NOMO-1 treated with DMSO at 0.1 percent for 48 hours (cell line): Measurements from ENCODE around the gene TAF1B.
A peak's percentile ranks its signal among the peaks of the same experiment; 100 is the strongest.
"Not testable (repeated sequence)": the region's sequence is repeated elsewhere in the genome, so short reads cannot be mapped to it uniquely, and the experiment has no call there.

Source experiments
- DNase-seq: peaks from one replicate; lab custom pipeline; 2025; ENCODE audit not compliant: unreplicated experiment; lab: John Stamatoyannopoulos, UW

TAF1B gene

DNA sequence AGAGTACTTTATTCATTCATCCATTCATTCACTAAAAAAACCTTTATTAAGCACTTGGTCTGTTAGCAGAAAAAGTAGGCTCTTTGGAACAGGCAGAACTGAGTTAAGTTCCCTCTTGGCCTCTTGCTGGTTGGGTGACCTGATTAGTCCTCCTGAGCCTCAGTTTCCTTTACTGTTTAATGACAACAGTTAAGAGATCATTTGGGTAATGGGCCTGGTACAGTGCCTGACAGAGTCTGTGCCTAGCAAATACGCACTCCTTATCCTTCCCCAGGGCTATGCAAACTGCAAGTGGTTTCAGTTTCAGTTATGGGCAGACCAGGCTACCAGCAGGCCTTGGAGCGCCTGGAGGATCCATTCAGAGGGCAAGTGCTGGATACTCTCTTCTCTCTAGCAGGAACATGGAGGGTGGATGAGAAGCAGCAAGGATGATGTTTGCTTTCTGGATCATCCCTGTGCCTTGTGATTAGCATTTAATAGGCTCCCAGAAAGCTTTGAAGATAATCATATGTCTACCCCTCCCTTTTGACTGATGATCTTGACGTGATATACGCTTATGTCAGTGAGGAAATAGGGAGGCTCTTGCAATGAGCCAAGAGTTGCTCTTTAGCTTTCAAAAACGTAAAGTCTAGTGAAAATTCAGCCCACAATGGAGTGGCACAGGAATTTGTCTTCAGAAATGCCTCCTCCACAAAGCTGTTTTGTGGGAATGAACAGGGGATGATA, 12.4 kb upstream of the TAF1B start:
- no peak for DNase-seq

DNA sequence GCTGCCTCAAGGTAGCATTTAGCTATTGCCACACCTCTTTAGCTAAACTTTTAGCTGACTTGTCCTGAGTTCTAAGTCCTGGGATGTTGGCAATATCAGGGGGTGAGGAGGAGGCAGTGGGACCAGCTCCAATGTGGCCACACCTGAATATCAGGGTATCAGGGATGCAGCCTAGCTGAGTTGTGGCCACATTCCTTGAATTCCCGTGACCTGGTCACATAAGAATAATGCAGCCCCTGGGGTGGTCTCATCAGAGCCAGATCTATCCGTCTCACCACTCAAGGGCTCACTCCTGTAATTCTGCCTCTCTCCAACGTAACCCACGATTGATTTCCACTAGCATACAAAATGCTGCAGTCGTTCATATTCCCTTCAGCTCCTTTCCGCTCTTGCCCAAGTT, 11.6 kb upstream of the TAF1B start:
- no peak for DNase-seq

DNA sequence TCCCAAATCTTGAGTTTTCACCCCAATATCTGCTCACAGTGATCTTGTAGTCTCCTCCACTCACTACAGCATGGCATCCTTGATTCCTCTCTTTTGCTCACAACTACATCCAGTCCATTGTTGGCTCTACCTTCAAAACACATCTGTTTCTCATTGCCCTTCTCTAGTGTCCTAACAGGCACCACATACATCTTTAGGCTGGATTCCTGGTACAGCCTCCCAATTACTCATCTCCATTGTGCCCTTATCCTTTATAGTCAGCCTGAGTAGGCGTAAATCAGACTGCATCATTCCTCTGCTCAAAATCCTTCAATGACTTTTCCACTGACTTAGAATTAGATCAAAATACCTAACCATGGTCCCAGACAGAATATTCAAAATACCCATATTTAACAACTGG, 10.7 kb upstream of the TAF1B start:
- no peak for DNase-seq

DNA sequence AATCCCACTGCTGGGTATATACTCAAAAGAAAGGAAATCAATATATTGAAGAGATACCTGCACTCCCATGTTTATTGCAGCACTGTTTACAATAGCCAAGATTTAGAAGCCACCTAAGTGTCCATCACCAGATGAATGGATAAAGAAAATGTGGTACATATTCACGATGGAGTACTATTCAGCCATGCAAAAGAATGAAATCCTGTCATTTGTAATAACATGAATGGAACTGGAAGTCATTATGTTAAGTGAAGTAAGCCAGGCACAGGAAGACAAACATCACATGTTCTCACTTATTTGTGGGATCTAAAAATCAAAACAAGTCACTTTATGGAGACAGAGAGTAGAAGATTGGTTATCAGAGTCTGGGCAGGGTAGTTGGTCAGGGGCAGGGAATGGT, 8.2 kb upstream of the TAF1B start:
- DNase-seq, result not testable (repeated sequence)

DNA sequence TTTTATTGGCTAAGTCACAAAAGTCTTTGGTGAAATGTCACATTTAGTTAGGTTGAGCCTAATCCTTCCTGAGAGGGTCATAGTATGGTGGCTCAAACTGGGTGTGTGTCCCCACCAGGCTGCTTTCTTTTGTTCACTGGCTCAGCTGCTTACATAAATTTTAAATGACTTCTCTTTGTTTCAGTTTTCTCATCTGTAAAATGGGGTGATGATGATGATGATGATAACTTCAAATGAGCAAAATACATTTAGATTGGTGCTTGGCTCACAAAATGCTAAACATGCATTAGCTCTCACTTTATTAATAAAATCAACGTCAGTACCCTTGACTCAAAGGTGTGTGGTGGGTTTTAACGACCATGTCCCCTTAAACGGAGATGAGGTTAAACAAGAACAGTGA, 7.2 kb upstream of the TAF1B start:
- DNase-seq, result no peak

DNA sequence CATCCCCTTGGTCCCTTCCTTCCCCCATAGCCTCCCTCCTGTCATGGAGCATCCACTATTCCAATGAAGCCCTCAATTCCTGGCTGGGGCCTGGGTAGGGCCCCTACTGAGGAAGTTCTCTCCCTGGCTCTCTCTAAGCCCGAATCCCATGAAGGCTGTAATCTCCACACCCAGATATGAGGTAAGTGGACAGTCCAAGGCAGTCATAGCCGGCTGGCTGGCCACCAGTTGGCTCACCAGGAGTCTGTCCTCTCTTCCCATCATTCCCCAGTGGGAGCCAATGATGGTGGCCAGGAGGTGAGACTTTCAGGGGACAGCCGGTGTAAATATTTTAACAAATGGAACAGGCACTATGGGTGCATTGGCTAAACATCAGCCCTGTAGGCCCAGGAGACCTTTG, 6.8 kb upstream of the TAF1B start:
- no peak for DNase-seq

DNA sequence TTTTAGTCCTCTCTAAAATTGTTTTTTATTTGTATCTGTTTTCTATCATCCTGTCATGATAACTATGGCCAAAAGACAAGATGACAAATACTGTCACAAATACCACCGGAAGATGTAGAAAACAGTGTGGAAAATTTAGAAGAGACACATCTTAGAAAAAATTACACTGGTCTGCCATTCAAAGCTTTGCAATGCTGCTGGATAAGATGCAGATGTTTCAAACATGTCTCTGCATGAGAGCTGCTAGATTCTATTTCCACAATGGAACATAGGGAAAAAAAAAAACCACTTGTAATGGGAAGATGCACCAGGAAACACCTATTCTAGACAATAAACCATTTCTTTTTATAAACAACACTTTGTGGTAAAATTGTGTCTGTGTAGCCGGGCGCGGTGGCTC, 5.8 kb upstream of the TAF1B start:
- no peak for DNase-seq

DNA sequence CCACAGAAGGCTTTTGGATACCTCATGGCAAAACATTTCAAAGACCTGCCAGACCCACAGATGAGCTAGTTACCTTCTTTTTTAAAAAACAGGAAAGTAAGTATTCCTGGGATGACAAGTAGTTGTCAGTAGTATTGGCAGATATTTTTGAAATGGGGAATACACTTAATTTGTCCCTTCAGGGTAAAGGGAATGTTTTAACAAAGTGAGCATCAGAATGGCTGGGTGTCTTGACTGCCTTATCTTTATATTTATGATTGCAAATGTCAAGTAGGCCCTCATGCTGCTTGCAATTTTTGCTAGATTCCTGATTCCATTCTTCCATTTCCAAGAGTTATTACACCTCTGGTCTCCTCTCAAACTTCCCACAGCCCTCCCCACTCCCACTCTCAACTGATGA, 4.9 kb upstream of the TAF1B start:
- no peak for DNase-seq

DNA sequence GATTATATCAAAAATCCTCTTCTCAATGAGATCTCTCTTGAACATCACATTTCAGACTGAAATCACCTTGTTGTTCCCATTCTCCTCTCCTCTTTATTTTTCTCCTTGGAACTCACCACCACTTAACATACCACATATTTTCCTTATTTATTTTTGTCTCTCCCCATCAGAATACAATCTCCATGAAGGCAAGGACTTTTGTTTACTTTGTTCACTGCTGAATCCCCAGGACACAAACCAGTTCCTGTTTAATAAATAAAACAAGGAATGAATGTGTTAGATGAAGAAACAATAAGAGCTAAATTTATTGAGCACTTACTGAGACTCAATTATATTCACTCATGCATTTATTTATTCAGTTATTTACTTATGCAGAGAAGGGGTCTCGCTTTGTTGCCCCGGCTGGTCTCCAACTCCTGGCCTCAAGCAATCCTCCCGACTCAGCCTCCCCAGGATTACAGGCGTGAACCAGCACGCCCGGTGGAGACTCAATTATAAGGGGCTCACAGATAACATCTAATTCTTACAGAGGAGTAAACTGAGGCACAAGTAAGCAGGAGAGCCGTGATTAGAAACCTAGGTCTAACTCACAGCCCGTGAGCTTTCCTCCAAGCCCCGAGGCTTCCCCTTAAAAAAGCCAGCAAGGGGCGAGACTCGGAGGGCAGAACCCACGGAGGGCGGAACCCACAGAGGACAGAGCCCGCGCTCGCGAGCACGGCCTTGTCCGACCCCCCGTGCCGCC, 616 bp upstream of the TAF1B start:
- DNase-seq, result no peak

DNA sequence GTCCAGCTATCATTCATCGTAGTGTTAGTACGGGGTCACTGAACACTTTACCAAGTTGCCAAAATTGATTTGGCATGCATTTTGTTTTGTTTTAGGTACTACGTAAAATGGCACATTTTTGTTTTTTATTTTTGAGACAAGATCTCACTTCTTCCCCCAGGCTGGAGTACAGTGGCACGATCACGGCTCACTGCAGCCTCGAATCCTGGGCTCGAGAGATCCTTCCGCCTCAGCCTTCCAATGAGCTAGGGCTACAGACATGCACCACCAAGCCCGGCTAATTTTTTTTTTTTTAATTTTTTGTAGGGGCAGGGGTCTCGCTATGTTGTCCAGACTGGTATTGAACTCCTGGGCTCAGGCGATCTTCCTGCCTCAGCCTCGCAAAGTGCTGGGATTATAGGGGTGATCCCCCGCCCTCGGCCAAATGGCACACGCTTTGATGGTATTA, 786 bp downstream of the TAF1B start:
- DNase-seq, result peak; percentile 42

DNA sequence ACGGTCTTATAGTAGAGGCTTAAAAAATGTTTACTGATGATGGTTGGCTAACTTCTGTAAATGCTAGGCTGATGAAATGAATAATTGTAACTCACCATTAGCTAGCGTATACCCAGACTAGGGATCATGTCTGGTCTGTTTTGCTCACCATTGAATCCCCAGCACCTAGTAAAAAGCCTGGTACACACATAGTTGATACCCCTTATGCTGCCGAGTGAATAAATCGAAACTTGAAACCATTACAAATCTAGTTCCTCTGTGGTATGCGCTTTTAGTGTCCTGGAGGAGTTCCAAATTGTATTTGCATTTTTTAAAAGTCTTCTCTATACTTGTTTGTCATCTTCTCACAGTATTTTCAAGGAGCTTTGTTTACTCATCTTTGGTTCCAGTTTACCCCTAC, 1.3 kb downstream of the TAF1B start:
- DNase-seq, result peak; percentile 31

DNA sequence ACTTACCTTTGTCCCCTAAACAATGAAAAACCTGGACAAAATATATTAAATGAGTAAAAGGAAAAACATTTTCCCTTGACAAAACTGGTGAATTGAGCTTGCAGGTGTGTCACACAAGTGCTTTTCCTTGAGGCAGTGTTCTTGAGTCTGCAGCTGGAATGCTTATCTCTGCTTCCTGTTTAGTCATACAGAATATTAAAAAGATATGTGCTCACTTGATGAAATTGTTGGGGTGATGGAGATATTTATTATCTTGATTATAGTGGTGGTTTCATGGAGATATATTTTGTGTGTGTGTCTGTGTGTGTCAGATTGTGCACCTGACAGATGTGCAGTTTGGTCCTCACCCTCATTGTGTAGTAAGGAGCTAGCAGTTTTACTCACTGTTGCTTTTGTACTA, 3.3 kb downstream of the TAF1B start:
- no peak for DNase-seq

DNA sequence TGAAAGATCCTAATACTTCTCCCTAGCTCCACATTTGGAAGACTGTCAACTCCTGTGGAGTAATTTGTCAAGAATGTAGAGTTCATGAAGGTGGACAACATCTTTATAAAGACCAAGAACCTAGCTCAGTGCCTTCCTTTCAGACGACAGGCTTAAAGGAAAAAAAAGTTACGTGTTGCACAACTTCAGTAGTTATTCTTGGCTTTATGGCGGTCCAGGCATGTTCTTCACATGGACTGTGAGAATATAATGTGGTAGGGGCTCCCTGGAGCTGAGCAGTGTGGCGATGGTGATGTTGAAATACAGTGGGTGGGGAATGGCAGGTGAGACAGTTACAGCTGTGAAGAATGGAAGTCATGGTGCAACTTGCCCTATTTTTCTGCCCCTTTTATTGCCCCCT, 3.9 kb downstream of the TAF1B start:
- DNase-seq, result peak; percentile 59

DNA sequence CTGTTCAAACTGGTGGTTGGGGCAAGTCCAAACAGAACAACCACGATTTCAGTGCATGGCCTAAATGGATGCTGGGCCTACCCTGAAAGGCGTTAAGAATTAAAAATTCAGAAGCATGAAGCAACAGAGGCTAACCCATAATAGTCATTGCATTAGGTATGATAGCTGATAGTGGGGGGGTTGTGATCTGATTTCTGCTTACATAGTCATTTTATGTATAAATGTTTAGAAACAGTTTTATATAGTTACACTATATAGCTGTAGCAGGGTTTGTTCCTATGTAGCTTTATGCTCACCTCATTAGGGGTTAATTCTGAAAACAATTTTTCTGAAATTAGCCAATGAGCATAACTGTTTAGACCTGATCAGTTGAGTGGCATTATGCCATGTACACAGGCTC, 9.6 kb downstream of the TAF1B start:
- DNase-seq, result no peak

DNA sequence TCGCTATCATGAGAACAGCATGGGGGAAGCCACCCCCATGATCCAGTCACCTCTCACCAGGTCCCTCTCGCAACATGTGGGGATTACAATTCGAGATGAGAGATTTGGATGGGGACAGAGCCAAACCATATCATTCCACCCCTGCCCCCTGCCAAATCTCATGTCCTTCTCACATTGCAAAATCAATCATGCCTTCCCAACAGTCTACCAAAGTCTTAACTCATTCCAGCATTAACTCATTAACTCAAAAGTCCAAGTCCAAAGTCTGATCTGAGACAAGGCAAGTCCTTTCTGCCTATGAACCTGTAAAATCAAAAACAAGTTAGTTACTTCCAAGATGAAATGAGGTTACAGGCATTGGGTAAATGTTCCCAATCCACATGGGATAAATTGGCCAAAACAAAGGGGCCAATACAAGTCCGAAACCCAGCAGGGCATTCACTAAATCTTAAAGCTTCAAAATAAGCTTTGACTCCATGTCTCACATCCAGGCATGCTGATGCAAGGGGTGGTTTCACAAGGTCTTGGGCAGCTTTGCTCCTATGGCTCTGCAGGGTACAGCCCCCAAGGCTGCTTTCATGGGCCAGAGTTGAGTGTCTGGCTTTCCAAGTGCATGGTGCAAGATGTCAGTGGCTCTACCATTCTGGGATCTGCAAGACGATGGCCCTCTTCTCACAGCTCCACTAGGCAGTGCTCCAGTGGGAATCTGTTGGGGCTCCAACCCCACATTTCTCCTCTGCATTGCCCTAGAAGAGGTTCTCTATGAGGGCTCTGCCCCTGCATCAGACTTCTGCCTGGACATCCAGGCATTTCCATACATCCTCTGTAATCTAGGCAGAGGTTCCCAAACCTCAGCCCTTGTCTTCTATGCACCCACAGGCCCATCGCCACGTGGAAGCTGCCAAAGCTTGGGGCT, 14.8 kb downstream of the TAF1B start:
- no peak for DNase-seq

DNA sequence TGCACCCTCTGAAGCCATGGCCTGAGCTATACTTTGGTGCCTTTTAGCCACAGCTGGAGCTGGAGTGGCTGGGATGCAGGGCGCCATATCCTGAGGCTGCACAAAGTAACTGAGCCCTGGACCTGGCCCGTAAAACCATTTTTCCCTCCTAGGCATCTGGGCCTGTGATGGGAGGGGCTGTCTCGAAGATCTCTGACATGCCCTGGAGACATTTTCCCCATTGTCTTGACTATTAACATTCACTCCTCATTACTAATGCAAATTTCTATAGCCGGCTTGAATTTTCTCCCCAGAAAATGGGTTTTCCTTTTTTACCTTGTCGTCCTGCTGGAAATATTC, 15.4 kb downstream of the TAF1B start:
- no peak for DNase-seq

DNA sequence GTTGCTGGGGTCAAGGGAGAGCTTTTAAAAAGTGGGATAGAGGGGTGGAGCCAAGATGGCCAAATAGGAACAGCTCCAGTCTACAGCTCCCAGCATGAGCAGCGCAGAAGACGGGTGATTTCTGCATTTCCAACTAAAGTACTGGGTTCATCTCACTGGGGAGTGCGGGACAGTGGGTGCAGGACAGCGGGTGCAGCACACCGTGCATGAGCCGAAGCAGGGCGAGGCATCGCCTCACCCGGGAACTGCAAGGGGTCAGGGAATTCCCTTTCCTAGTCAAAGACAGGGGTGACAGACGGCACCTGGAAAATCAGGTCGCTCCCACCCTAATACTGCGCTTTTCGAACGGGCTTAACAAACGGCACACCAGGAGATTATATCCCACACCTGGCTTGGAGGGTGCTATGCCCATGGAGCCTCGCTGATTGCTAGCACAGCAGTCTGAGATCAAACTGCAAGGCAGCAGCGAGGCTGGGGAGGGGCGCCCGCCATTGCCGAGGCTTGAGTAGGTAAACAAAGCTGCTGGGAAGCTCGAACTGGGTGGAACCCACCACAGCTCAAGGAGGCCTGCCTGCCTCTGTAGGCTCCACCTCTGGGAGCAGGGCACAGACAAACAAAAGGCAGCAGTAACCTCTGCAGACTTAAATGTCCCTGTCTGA, 17.8 kb downstream of the TAF1B start:
- DNase-seq, result not testable (repeated sequence)

DNA sequence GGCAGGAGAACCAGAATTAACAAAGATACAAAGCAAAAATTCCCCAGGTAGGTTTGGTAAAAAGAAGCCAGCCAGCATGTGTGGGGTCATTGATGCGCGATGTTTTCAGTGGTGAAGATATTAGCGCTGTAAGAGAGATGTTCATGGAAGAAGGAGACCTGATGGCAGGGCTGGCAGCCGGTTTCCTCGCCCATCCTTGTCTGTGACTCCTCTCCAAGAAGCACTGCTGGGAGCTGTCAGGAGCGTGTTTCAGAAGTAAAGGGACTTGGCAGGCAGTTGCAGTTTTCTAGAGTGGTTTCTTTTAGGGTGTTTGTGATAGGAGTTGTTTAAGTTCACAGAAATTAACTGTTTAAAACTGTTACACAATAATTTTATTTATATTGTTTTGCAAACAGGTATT, 24.6 kb downstream of the TAF1B start:
- no peak for DNase-seq

DNA sequence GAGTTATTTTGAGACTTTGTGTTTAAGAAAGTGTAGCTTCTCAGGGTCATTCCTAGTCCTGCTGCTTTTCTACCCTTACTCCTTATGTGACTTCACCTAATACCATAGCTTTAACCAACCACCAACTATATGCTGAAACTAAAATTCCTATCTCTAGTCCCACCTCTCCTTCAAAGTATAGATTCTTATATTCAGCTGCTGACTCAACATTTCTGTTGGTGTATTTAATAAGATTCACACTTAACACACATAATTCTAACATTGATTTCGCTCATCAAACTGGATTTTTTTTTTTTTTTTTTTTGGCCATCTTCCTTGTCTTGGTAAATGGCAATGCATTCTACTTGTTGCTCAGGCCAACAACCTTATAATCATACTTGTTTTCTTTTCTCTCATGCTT, 30.1 kb downstream of the TAF1B start:
- DNase-seq, result no peak

DNA sequence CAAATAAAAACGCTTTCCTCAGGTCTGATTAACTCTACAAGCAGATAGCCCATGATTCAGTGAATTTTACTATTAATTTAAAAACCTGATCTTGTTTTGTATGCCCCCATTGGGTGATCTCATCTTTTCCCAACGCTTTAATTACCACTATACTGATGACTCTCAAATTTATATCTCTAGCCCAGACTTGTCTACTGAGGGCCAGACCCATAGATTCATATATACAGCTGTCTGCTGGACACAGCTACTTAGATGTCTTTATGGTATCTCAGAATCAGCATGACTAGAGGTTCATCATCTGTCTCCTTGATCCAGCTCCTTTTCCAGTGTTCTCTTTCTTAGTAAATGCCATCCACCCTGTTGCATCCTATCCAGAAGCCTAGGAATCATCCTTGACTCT, 33.8 kb downstream of the TAF1B start:
- no peak for DNase-seq

DNA sequence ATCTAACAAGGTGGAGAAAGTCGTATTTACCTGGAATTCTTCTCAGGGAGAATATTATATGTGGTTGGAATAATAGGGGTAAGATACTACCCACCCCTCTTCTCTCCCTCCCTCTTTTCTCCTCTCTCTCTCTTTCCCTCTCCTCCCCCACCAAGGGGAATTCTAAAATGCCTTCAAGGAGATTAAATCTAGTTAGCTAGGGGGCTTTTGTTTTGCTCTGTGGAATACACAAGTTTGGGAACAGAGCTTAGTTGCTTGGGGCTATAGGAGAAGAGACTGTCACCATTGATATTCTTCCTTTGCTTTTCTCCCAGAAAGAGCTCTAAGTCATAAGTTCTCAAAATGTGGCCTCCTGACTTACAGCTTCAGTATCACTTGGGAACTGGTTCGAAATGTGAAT, 34.5 kb downstream of the TAF1B start:
- no peak for DNase-seq
